GM23338 (cell line): Measurements from ENCODE around the gene MTPN.

ENCODE experiments used
- CREB1 ChIP-seq: fragments of 250-450 bp; sonication (Bioruptor Pico); IDR thresholded peaks from 2 replicates; pipeline ENCODE4 v1.5.0; 2020; ENCODE audit warnings: low read depth, mild to moderate bottlenecking, moderate library complexity
- EZH2 ChIP-seq: fragments of 200-600 bp; sonication (generic); IDR thresholded peaks from one replicate; pipeline ENCODE4 v1.8.0; 2017; ENCODE audit warnings: antibody characterized with exemption, mild to moderate bottlenecking, low read depth; ENCODE audit not compliant: unreplicated experiment
- EZH2phosphoT487 ChIP-seq: fragments of 200-600 bp; sonication (generic); IDR thresholded peaks from one replicate; pipeline ENCODE4 v1.8.1; 2018; ENCODE audit warnings: antibody characterized with exemption; ENCODE audit not compliant: unreplicated experiment
- JUNB ChIP-seq: IDR thresholded peaks from one replicate; pipeline ENCODE4 v1.6.1; 2016; ENCODE audit warnings: antibody characterized with exemption; ENCODE audit not compliant: unreplicated experiment
- NANOG ChIP-seq: IDR thresholded peaks from 2 replicates; pipeline ENCODE4 v1.6.1; 2016; ENCODE audit warnings: antibody characterized with exemption, borderline replicate concordance
- POLR2AphosphoS5 ChIP-seq: IDR thresholded peaks from 2 replicates; pipeline ENCODE4 v1.6.1; 2016; ENCODE audit warnings: antibody characterized with exemption, low read depth
- ZNF114 ChIP-seq: fragments of 250-450 bp; sonication (Bioruptor Pico); IDR thresholded peaks from 2 replicates; pipeline ENCODE4 v1.5.0; 2020; ENCODE audit warnings: mild to moderate bottlenecking, moderate library complexity
- ZNF331 ChIP-seq: fragments of 250-450 bp; sonication (Bioruptor Pico); IDR thresholded peaks from 2 replicates; pipeline ENCODE4 v1.5.0; 2020; ENCODE audit warnings: low read depth, mild to moderate bottlenecking, moderate library complexity
- TF ChIP-seq, protein P1 (sequence below), 2 experiments: fragments of 200-600 bp in 1 of 2; sonication (generic) in 1 of 2; conservative IDR thresholded peaks; 2 replicates each; pipeline versions ENCODE4 v1.5.1 to v1.6.1; 2016 to 2017; ENCODE audit warnings: antibody characterized with exemption in 2 of 2, low read depth in 2 of 2, mild to moderate bottlenecking in 2 of 2, moderate library complexity in 1 of 2
- TF ChIP-seq, protein P2 (sequence below): IDR thresholded peaks from 2 replicates; pipeline ENCODE4 v1.6.1; 2016; ENCODE audit warnings: antibody characterized with exemption
- TF ChIP-seq, protein P3 (sequence below): IDR thresholded peaks from one replicate; pipeline ENCODE4 v1.6.1; 2018; ENCODE audit warnings: antibody characterized with exemption; ENCODE audit not compliant: unreplicated experiment
- TF ChIP-seq, protein P4 (sequence below): fragments of 250-450 bp; sonication (Bioruptor Pico); IDR thresholded peaks from 2 replicates; pipeline ENCODE4 v1.5.0; 2020; ENCODE audit warnings: mild to moderate bottlenecking, moderate library complexity

DNA sequence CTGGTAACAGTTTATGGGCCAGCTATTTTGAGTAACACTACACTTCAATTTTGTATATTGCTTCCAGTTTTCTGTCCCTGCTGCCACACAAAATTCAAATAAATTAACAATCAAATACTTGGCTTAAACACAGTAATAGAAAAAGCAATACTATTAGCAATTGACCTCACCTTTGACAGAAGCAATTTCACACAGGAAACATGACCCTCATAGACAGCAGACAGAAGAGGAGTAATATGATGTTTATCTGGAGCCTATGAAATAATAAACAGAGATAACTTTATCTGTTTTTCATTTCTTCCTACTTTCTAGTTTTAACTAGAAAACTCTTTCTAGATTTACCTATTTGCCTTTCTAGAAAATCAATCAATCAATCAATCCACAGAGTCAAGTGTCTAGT is 26.7 kb downstream of the MTPN start:
- TF ChIP-seq, protein P1, sequence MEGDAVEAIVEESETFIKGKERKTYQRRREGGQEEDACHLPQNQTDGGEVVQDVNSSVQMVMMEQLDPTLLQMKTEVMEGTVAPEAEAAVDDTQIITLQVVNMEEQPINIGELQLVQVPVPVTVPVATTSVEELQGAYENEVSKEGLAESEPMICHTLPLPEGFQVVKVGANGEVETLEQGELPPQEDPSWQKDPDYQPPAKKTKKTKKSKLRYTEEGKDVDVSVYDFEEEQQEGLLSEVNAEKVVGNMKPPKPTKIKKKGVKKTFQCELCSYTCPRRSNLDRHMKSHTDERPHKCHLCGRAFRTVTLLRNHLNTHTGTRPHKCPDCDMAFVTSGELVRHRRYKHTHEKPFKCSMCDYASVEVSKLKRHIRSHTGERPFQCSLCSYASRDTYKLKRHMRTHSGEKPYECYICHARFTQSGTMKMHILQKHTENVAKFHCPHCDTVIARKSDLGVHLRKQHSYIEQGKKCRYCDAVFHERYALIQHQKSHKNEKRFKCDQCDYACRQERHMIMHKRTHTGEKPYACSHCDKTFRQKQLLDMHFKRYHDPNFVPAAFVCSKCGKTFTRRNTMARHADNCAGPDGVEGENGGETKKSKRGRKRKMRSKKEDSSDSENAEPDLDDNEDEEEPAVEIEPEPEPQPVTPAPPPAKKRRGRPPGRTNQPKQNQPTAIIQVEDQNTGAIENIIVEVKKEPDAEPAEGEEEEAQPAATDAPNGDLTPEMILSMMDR (conservative IDR thresholded peaks at IDR 0.05; ENCODE audit: low read depth in 2 of 2), result no peak
- TF ChIP-seq, protein P2, sequence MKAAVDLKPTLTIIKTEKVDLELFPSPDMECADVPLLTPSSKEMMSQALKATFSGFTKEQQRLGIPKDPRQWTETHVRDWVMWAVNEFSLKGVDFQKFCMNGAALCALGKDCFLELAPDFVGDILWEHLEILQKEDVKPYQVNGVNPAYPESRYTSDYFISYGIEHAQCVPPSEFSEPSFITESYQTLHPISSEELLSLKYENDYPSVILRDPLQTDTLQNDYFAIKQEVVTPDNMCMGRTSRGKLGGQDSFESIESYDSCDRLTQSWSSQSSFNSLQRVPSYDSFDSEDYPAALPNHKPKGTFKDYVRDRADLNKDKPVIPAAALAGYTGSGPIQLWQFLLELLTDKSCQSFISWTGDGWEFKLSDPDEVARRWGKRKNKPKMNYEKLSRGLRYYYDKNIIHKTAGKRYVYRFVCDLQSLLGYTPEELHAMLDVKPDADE, result no peak
- TF ChIP-seq, protein P3, sequence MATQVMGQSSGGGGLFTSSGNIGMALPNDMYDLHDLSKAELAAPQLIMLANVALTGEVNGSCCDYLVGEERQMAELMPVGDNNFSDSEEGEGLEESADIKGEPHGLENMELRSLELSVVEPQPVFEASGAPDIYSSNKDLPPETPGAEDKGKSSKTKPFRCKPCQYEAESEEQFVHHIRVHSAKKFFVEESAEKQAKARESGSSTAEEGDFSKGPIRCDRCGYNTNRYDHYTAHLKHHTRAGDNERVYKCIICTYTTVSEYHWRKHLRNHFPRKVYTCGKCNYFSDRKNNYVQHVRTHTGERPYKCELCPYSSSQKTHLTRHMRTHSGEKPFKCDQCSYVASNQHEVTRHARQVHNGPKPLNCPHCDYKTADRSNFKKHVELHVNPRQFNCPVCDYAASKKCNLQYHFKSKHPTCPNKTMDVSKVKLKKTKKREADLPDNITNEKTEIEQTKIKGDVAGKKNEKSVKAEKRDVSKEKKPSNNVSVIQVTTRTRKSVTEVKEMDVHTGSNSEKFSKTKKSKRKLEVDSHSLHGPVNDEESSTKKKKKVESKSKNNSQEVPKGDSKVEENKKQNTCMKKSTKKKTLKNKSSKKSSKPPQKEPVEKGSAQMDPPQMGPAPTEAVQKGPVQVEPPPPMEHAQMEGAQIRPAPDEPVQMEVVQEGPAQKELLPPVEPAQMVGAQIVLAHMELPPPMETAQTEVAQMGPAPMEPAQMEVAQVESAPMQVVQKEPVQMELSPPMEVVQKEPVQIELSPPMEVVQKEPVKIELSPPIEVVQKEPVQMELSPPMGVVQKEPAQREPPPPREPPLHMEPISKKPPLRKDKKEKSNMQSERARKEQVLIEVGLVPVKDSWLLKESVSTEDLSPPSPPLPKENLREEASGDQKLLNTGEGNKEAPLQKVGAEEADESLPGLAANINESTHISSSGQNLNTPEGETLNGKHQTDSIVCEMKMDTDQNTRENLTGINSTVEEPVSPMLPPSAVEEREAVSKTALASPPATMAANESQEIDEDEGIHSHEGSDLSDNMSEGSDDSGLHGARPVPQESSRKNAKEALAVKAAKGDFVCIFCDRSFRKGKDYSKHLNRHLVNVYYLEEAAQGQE, result no peak
- TF ChIP-seq EZH2, result no peak
- no peak for TF ChIP-seq EZH2phosphoT487
- no peak for TF ChIP-seq JUNB
- TF ChIP-seq POLR2AphosphoS5, result no peak
- no peak for TF ChIP-seq CREB1 (CRISPR knock-in tag)
- TF ChIP-seq ZNF114 (CRISPR knock-in tag), result no peak
- no peak for TF ChIP-seq NANOG
- TF ChIP-seq, protein P4, sequence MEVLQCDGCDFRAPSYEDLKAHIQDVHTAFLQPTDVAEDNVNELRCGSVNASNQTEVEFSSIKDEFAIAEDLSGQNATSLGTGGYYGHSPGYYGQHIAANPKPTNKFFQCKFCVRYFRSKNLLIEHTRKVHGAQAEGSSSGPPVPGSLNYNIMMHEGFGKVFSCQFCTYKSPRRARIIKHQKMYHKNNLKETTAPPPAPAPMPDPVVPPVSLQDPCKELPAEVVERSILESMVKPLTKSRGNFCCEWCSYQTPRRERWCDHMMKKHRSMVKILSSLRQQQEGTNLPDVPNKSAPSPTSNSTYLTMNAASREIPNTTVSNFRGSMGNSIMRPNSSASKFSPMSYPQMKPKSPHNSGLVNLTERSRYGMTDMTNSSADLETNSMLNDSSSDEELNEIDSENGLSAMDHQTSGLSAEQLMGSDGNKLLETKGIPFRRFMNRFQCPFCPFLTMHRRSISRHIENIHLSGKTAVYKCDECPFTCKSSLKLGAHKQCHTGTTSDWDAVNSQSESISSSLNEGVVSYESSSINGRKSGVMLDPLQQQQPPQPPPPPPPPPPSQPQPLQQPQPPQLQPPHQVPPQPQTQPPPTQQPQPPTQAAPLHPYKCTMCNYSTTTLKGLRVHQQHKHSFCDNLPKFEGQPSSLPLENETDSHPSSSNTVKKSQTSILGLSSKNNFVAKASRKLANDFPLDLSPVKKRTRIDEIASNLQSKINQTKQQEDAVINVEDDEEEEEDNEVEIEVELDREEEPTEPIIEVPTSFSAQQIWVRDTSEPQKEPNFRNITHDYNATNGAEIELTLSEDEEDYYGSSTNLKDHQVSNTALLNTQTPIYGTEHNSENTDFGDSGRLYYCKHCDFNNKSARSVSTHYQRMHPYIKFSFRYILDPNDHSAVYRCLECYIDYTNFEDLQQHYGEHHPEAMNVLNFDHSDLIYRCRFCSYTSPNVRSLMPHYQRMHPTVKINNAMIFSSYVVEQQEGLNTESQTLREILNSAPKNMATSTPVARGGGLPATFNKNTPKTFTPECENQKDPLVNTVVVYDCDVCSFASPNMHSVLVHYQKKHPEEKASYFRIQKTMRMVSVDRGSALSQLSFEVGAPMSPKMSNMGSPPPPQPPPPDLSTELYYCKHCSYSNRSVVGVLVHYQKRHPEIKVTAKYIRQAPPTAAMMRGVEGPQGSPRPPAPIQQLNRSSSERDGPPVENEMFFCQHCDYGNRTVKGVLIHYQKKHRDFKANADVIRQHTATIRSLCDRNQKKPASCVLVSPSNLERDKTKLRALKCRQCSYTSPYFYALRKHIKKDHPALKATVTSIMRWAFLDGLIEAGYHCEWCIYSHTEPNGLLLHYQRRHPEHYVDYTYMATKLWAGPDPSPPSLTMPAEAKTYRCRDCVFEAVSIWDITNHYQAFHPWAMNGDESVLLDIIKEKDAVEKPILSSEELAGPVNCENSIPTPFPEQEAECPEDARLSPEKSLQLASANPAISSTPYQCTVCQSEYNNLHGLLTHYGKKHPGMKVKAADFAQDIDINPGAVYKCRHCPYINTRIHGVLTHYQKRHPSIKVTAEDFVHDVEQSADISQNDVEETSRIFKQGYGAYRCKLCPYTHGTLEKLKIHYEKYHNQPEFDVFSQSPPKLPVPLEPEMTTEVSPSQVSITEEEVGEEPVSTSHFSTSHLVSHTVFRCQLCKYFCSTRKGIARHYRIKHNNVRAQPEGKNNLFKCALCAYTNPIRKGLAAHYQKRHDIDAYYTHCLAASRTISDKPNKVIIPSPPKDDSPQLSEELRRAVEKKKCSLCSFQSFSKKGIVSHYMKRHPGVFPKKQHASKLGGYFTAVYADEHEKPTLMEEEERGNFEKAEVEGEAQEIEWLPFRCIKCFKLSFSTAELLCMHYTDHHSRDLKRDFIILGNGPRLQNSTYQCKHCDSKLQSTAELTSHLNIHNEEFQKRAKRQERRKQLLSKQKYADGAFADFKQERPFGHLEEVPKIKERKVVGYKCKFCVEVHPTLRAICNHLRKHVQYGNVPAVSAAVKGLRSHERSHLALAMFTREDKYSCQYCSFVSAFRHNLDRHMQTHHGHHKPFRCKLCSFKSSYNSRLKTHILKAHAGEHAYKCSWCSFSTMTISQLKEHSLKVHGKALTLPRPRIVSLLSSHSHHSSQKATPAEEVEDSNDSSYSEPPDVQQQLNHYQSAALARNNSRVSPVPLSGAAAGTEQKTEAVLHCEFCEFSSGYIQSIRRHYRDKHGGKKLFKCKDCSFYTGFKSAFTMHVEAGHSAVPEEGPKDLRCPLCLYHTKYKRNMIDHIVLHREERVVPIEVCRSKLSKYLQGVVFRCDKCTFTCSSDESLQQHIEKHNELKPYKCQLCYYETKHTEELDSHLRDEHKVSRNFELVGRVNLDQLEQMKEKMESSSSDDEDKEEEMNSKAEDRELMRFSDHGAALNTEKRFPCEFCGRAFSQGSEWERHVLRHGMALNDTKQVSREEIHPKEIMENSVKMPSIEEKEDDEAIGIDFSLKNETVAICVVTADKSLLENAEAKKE (CRISPR knock-in tag), result no peak
- no peak for TF ChIP-seq ZNF331 (CRISPR knock-in tag)
